Body of pancreas (tissue), 4 donors: ENCODE measurements around the gene PPP1R13B.

Source experiments
- POLR2A ChIP-seq, 3 donors: fragments of 450-650 bp; IDR thresholded peaks; one replicate each; pipeline ENCODE4 v1.6.1; 2016; ENCODE audit warnings: antibody characterized with exemption in 3 of 3, mild to moderate bottlenecking in 2 of 3
- TF ChIP-seq, protein P1 (sequence below), 7 experiments: fragments of 450-650 bp in 4 of 7; fragments of 200-600 bp in 3 of 7; sonication (generic) in 3 of 7; IDR thresholded peaks; one replicate each; pipeline ENCODE4 v1.5.1; 2016 to 2019; ENCODE audit warnings: antibody characterized with exemption in 7 of 7

GRCh38 chr14:103857256-103857655, 9.9 kb upstream of the PPP1R13B start:
- TF ChIP-seq POLR2A (IDR thresholded peaks at IDR 0.05): no peak
- TF ChIP-seq, protein P1, sequence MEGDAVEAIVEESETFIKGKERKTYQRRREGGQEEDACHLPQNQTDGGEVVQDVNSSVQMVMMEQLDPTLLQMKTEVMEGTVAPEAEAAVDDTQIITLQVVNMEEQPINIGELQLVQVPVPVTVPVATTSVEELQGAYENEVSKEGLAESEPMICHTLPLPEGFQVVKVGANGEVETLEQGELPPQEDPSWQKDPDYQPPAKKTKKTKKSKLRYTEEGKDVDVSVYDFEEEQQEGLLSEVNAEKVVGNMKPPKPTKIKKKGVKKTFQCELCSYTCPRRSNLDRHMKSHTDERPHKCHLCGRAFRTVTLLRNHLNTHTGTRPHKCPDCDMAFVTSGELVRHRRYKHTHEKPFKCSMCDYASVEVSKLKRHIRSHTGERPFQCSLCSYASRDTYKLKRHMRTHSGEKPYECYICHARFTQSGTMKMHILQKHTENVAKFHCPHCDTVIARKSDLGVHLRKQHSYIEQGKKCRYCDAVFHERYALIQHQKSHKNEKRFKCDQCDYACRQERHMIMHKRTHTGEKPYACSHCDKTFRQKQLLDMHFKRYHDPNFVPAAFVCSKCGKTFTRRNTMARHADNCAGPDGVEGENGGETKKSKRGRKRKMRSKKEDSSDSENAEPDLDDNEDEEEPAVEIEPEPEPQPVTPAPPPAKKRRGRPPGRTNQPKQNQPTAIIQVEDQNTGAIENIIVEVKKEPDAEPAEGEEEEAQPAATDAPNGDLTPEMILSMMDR (IDR thresholded peaks at IDR 0.05): no peak
